ENCODE results near the gene VARS2.
"Not testable (repeated sequence)": the region's sequence is repeated elsewhere in the genome, so short reads cannot be mapped to it uniquely, and the experiment has no call there.

The VARS2 gene

GRCh38 chr6:30914076-30914853 is at the start of gene VARS2:
Gene VARS2, plus strand, starts transcription at chr6:30914238. Its CDS starts 599 bp downstream, at chr6:30914837.
- Histone ChIP-seq H3K4me3 (peak within 1 kb of the TSS; percentile 73), H3K27ac (peak within 1 kb of the TSS; percentile 73 to 91)
- no peak for TF ChIP-seq CTCF (IDR thresholded peaks at IDR 0.05)
- DNase-seq (ENCODE audit: low spot score): peak; percentile 96

GRCh38 chr6:30864325-30864724 is 49.7 kb upstream of the VARS2 start:
- TF ChIP-seq CTCF (IDR thresholded peaks at IDR 0.05): no peak
- Histone ChIP-seq H3K27ac (no peak overlapping the region), H3K4me3 (no peak overlapping the region)
- DNase-seq (ENCODE audit: low spot score): no peak

GRCh38 chr6:30869241-30869749 is 44.7 kb upstream of the VARS2 start:
- H3K4me3 ChIP-seq; DNase-seq (ENCODE audit: low spot score); H3K27ac ChIP-seq: not testable (repeated sequence)

GRCh38 chr6:30870546-30870945 is 43.5 kb upstream of the VARS2 start:
- TF ChIP-seq CTCF (IDR thresholded peaks at IDR 0.05): no peak
- no peak overlapping the region for H3K27ac ChIP-seq
- DNase-seq (ENCODE audit: low spot score): no peak
- no peak overlapping the region for H3K4me3 ChIP-seq

GRCh38 chr6:30871592-30872183 is 42.4 kb upstream of the VARS2 start:
- DNase-seq (ENCODE audit: low spot score): no peak
- H3K27ac ChIP-seq: no peak overlapping the region
- no peak for TF ChIP-seq CTCF (IDR thresholded peaks at IDR 0.05)
- H3K4me3 ChIP-seq: no peak overlapping the region

- no peak for TF ChIP-seq CTCF (IDR thresholded peaks at IDR 0.05)
- no peak for DNase-seq (ENCODE audit: low spot score)
- Histone ChIP-seq H3K27ac (no peak overlapping the region), H3K4me3 (no peak overlapping the region)
Observed at GRCh38 chr6:30873137-30873640, 40.8 kb upstream of the VARS2 start.

GRCh38 chr6:30873795-30874194 is 40.2 kb upstream of the VARS2 start:
- DNase-seq (ENCODE audit: low spot score); H3K4me3 ChIP-seq: not testable (repeated sequence)

More at GRCh38 chr6:30873795-30874194, 40.2 kb upstream of the VARS2 start:
- H3K27ac ChIP-seq: not testable (repeated sequence)
